SK-N-MC (cell line): ENCODE results near the gene CAMK1D.

ENCODE experiments used
- DNase-seq: peaks from one replicate; pipeline ENCODE4 v3.0.0-alpha.2; 2011; ENCODE audit warnings: low read depth, low spot score
- H3K27ac ChIP-seq: fragments of 200-600 bp; sonication (generic); 2 replicates; pipeline ENCODE4 v1.5.1; 2016; ENCODE audit warnings: mixed run types
- H3K36me3 ChIP-seq: fragments of 200-600 bp; sonication (generic); 2 replicates; pipeline ENCODE4 v1.6.1; 2017; ENCODE audit warnings: antibody characterized with exemption, low read length, mixed read lengths; ENCODE audit not compliant: insufficient read depth
- H3K4me3 ChIP-seq: fragments of 200-600 bp; sonication (generic); 2 replicates; pipeline ENCODE4 v1.5.1; 2016
- H3K9ac ChIP-seq: fragments of 200-600 bp; sonication (generic); 2 replicates; pipeline ENCODE4 v1.8.0; 2017; ENCODE audit warnings: mixed run types, mixed read lengths; ENCODE audit not compliant: insufficient read length
- H3K9me3 ChIP-seq: fragments of 200-600 bp; sonication (generic); 2 replicates; pipeline ENCODE4 v1.6.1; 2017; ENCODE audit warnings: low read depth, mild to moderate bottlenecking, antibody characterized with exemption, low read length, moderate library complexity, mixed read lengths
- EZH2 ChIP-seq: fragments of 200-600 bp; sonication (generic); IDR thresholded peaks from one replicate; pipeline ENCODE4 v1.6.1; 2017; ENCODE audit warnings: antibody characterized with exemption
- FOXP2 ChIP-seq: optimal IDR thresholded peaks from 2 replicates; pipeline ENCODE3; 2011; ENCODE audit warnings: mild to moderate bottlenecking, moderate library complexity; ENCODE audit not compliant: insufficient read depth; ENCODE audit errors: extremely low read length, control extremely low read depth
- POLR2AphosphoS5 ChIP-seq: IDR thresholded peaks from 2 replicates; pipeline ENCODE4 v1.6.1; 2012; ENCODE audit warnings: mild to moderate bottlenecking, low read depth, low read length, borderline replicate concordance

Gene CAMK1D

DNA sequence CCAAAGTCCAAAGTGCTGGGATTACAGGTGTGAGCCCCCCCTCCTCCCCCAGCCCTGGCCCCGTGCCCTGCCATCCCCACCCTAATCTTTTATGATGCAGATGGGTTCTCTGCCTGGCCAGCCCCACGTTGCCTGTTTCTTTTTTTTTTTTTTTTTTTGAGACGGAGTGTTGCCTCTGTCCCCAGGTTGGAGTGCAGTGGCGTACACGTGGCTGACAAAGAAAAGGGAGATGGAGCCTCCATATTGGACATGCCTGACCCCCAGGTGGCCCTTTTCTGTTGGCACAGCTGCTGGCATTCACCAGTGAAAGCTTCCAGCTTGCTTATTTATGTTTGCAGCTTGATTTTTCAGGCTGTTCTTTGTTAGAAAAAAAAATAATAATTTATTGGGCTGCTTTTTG lies 416.9 kb downstream of the CAMK1D start:
- H3K4me3 ChIP-seq: no peak overlapping the region
- H3K9me3 ChIP-seq: no peaks in the 10 kb centered on the region
- no peak overlapping the region for H3K9ac ChIP-seq
- H3K27ac ChIP-seq: no peak overlapping the region
- H3K36me3 ChIP-seq: no peaks in the 10 kb centered on the region
- no peak for TF ChIP-seq POLR2AphosphoS5
- no peak for TF ChIP-seq FOXP2
- no peak for TF ChIP-seq EZH2
- no peak for DNase-seq

DNA sequence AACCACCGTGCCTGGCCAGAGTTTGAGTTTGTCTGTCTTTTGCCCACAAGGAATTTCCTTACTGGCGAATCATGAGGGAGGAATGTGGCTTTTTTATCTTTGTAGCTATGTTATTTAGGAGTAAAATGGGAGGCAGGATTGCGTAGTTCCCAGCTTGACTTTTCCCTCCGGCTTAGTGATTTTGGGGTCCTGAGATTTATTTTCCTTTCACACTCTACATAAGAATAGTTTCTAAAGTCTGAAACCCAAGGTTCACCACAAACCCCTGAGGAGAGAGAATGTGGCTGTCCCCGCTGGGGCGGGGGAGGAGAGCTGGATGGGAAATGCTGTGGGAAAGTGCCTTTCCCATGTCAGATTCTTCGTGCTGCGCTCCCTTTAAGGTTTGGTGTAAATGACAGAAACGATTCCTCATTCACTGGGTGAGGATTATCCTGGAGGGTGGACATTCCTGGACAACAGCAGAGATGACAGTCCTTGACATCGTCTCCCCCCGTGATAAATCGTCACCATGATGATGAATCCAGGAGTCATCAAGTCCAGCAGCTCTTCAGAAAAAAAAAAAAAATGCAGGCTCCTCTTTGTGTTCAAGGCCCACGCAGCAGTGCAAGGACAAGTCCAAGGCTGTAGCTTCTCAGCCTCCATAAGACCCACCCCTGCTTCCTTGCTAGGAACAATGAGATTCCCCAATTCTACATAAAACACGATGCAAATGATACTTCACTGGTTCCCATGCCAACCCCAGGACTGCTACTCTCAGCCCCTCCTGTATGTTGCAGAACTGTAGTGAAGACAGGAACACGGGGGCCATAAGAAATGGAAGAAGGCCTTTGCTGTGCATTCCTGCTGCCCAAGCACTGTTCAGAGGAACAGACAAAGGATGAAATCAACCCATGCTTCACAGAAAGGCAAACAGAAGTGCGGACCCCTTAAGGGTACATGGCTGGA lies 419.1 kb downstream of the CAMK1D start:
- Histone ChIP-seq H3K9ac (no peak overlapping the region), H3K27ac (no peak overlapping the region), H3K36me3 (no peaks in the 10 kb centered on the region), H3K9me3 (no peaks in the 10 kb centered on the region), H3K4me3 (no peak overlapping the region)
- TF ChIP-seq FOXP2 (no peak), EZH2 (no peak), POLR2AphosphoS5 (no peak)
- DNase-seq: peak; percentile 20

DNA sequence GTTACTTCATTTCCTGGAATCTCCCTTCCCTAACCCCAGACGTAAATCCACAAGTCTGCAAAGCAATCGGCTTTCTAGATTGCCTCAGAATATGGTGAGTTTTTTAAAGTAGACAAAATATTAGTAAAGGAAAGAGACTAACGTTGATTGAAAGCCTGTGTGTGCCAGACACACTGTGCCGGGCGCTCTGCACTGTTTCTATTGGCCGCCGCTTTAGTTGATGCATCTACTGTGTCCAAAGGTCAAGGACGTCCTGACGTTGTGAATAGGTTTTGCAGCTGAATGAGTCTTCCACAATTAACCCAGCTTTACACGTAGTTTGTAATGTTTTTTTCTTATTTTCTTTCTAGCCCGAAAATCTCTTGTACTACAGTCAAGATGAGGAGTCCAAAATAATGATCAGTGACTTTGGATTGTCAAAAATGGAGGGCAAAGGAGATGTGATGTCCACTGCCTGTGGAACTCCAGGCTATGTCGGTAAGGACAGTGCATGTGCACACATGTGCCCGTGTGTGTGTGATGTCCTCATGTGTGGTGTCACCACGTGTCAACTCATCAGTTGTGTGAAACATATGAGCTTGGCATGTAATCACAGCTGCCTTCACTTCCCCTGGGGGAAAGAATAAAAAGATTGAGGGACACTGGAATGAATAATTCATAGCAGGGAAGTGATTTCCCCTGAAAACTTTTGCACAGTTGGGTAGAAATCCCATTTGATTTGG lies 420.1 kb downstream of the CAMK1D start:
- Histone ChIP-seq H3K4me3 (no peak overlapping the region), H3K27ac (no peak overlapping the region), H3K36me3 (no peaks in the 10 kb centered on the region), H3K9me3 (no peaks in the 10 kb centered on the region), H3K9ac (no peak overlapping the region)
- TF ChIP-seq FOXP2 (no peak), POLR2AphosphoS5 (no peak), EZH2 (no peak)
- no peak for DNase-seq

DNA sequence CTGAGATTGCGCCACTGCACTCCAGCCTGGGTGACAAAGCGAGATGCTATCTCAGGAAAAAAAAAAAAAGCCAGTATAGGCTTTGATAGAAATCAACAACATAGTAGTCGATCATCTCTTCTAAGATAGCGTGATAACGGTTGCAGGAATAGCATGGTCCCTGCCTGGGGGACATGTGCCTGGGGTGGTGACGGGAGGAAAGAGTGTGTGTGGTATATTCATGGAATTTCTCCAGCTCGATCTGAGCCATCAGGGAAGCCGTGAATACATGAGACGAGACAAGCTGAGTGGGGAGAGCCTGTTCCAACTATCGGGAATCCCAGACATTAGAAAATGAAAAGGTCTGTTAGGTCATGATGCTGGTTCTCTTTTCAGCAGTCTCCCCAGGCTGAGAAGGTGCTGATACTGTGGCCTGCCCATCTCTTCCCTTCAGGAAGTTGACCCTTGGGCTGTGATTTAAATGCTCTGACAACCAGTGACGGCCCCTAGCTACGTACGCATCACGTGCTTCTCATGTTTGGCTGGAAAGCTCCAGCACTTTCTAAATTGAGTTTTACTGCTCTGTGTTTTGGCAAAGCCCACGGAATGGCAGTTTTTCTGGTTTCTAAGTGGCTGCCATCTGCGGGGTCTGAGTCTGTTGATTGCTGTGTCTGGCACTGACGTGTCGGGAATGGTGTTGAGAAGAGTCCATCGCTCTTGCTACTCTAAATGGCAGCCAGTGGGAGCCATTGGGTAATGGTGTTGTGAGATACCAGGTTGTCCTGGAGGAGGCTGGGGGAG lies 422.8 kb downstream of the CAMK1D start:
- H3K9ac ChIP-seq: no peak overlapping the region
- no peaks in the 10 kb centered on the region for H3K36me3 ChIP-seq
- no peak overlapping the region for H3K4me3 ChIP-seq
- H3K9me3 ChIP-seq: no peaks in the 10 kb centered on the region
- DNase-seq: no peak
- TF ChIP-seq FOXP2 (no peak), EZH2 (no peak), POLR2AphosphoS5 (no peak)
- no peak overlapping the region for H3K27ac ChIP-seq

DNA sequence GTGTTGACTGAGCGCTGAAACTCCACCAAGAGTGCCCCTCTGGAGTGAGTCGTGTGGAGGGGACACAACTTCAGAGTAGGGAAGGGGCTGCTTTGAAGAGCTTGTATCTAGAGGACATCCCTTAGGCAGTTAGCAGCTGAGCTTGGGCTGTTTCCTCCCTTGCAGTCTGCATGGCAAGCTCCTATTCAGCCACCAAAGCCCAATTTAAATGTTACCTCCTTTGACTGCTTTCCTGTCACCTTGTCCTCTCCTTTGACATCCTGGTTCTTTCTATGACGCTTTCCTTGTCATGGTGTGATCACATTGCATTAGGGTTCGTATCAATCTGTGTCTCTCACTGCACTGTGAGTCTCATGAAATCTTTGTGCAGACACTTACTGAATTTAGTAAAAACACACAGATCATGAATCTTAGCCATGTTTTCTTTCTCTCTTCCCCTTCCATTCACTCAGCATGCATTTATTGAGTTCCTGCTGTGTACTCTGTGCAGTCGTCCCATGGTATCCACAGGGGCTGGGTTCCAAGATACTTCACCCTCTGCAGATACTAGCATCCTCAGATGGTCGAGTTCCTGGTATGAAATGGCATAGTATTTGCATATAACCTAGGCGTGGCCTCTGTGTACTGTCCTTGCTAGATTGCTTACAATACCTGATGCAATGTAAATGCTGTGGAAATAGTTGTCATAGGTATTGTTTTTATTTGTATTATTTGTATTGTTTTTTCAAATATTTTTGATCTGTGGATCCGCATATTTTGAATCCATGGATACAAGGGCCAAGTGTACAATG lies 423.6 kb downstream of the CAMK1D start:
- Histone ChIP-seq H3K9me3 (no peaks in the 10 kb centered on the region), H3K9ac (no peak overlapping the region), H3K36me3 (no peaks in the 10 kb centered on the region), H3K27ac (no peak overlapping the region), H3K4me3 (no peak overlapping the region)
- DNase-seq: no peak
- TF ChIP-seq EZH2 (no peak), FOXP2 (no peak), POLR2AphosphoS5 (no peak)

DNA sequence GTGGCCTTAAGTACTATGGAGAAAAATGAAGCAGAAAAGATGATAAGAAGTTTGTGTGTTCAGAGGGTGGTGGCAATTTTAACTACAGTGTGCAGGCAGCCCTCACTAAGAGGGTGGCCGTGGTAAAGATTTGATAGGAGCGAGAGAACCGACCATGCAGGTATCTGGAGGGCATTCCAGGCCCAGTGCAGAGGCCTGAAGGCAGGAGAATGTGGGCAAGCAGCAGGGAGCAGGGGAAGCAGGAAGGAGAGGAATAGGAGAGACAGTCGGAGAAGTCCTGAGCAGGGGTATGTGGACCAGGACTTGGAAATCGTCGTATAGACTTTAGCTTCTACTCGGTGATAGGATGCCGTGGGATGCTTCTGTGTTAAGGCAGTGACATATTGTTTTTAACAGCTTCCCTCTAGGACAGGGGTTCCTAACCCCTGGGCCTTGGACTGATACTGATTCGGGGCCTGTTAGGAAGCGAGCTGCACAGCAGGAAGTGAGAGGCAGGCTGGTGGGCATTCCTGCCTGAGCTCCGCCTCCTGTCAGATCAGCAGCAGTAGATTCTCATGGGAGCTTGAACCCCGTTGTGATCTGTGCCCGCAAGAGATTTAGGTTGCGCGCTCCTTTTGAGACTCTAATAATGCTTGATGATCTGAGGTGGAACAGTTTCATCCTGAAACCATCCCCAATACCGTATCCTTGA lies 425.0 kb downstream of the CAMK1D start:
- no peak for DNase-seq
- no peak overlapping the region for H3K4me3 ChIP-seq
- no peak overlapping the region for H3K9ac ChIP-seq
- TF ChIP-seq EZH2 (no peak), POLR2AphosphoS5 (no peak), FOXP2 (no peak)
- no peaks in the 10 kb centered on the region for H3K36me3 ChIP-seq
- no peak overlapping the region for H3K27ac ChIP-seq
- H3K9me3 ChIP-seq: no peaks in the 10 kb centered on the region

DNA sequence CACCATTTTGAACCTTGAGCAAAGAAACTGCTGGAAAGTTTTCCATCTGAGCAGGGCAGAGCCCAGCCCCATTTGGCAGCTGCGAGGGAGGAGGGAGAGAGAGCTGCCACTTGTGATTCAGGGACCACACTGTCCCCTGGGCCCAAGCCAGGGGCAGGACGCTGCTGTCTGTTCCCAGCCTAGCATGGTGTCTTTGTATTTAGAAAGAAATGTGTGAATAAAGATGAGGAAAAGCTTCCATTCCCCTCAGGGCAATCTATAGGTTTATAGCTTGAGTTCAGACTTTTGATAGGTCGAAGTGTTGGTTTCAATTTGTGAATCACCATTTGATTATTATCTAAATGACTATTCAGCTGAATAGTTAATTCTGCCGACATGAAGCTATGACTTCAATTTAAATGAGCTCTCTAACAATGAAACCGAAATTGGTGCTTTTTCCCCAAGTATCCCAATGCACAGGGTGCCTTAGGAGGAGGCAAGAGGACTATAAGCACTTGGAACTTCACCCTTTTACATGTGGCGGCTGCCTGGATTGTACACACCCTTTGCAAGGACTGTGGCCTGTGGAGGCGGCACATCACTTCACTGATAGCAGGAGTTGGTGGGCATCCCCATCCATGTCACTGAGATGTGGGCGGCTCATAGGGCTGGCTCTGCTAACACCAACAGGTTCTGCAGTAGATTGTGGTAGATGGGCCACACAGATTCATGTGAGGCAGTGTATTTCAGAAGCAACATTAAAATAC lies 428.7 kb downstream of the CAMK1D start:
- Histone ChIP-seq H3K27ac (no peak overlapping the region), H3K4me3 (no peak overlapping the region), H3K9me3 (no peaks in the 10 kb centered on the region), H3K36me3 (no peaks in the 10 kb centered on the region), H3K9ac (no peak overlapping the region)
- TF ChIP-seq POLR2AphosphoS5 (no peak), EZH2 (no peak), FOXP2 (no peak)
- no peak for DNase-seq
